HUES64 (cell line): ENCODE results near the gene HEMGN.
"Not testable (repeated sequence)": the region's sequence is repeated elsewhere in the genome, so short reads cannot be mapped to it uniquely, and the experiment has no call there.

Source experiments
- H3K27ac ChIP-seq: 2 replicates; pipeline ENCODE4 v1.7.0; 2013; ENCODE audit warnings: low read depth, low read length, inconsistent platforms
- H3K27me3 ChIP-seq: 2 replicates; pipeline ENCODE4 v1.6.1; 2013; ENCODE audit warnings: mild to moderate bottlenecking, low read length; ENCODE audit not compliant: insufficient read depth
- H3K36me3 ChIP-seq: 2 replicates; pipeline ENCODE4 v1.6.1; 2013; ENCODE audit warnings: mild to moderate bottlenecking, low read length; ENCODE audit not compliant: insufficient read depth
- H3K4me1 ChIP-seq: 2 replicates; pipeline ENCODE4 v1.6.1; 2013; ENCODE audit warnings: mild to moderate bottlenecking, low read length, moderate library complexity; ENCODE audit not compliant: insufficient read depth
- H3K4me3 ChIP-seq: 2 replicates; pipeline ENCODE4 v1.5.1; 2013; ENCODE audit warnings: mild to moderate bottlenecking, low read length, moderate library complexity
- H3K9ac ChIP-seq: 2 replicates; pipeline ENCODE4 v1.6.1; 2013; ENCODE audit warnings: mild to moderate bottlenecking, low read depth, low read length
- H3K9me3 ChIP-seq: 2 replicates; pipeline ENCODE4 v1.6.1; 2013; ENCODE audit warnings: low read depth, low read length; ENCODE audit not compliant: insufficient read depth
- WGBS: fragments of 150-250, 120-280 bp; methylation state at CpG from one replicate; pipeline ENCODE4 v1.1.7; 2013; ENCODE audit warnings: missing lambda C conversion rate; 5-methylcytosine and 5-hydroxymethylcytosine counted together

Gene HEMGN

GRCh38 chr9:97962575-97962974 lies 24.6 kb upstream of the HEMGN start:
- no peaks in the 10 kb centered on the region for H3K36me3 ChIP-seq
- H3K4me3 ChIP-seq: no peak overlapping the region
- WGBS: 95% methylated on average over 5 of the region's 5 CpGs
- no peak overlapping the region for H3K27ac ChIP-seq
- no peaks in the 10 kb centered on the region for H3K4me1 ChIP-seq
- H3K9ac ChIP-seq: no peak overlapping the region
- no peaks in the 10 kb centered on the region for H3K9me3 ChIP-seq
- H3K27me3 ChIP-seq: peaks cover 42% of the 10 kb centered on the region

GRCh38 chr9:97962136-97962535 lies 24.2 kb upstream of the HEMGN start:
- Histone ChIP-seq H3K9ac (no peak overlapping the region), H3K27me3 (peaks cover 41% of the 10 kb centered on the region), H3K27ac (no peak overlapping the region), H3K36me3 (no peaks in the 10 kb centered on the region), H3K4me3 (no peak overlapping the region), H3K9me3 (no peaks in the 10 kb centered on the region), H3K4me1 (no peaks in the 10 kb centered on the region)
- 90% methylated on average over 4 of the region's 4 CpGs for WGBS

- WGBS: 86% methylated on average over 2 of the region's 2 CpGs
- no peaks in the 10 kb centered on the region for H3K4me1 ChIP-seq
- H3K9me3 ChIP-seq: no peaks in the 10 kb centered on the region
- H3K4me3 ChIP-seq: no peak overlapping the region
- H3K36me3 ChIP-seq: no peaks in the 10 kb centered on the region
- H3K9ac ChIP-seq: no peak overlapping the region
- H3K27ac ChIP-seq: no peak overlapping the region
- peaks cover 41% of the 10 kb centered on the region for H3K27me3 ChIP-seq
These were observed 23.4 kb upstream of the HEMGN start for GRCh38 chr9:97961361-97961760.

- H3K27ac ChIP-seq, H3K4me1 ChIP-seq, H3K4me3 ChIP-seq, H3K36me3 ChIP-seq, H3K9ac ChIP-seq, H3K9me3 ChIP-seq: not testable (repeated sequence)
- H3K27me3 ChIP-seq: peaks cover 41% of the 10 kb centered on the region
- 88% methylated on average over 9 of the region's 9 CpGs for WGBS
These were observed 22.8 kb upstream of the HEMGN start for GRCh38 chr9:97960678-97961328.

- Histone ChIP-seq H3K27me3 (peaks cover 29% of the 10 kb centered on the region), H3K4me1 (no peaks in the 10 kb centered on the region), H3K4me3 (no peak overlapping the region), H3K36me3 (no peaks in the 10 kb centered on the region), H3K27ac (no peak overlapping the region), H3K9me3 (no peaks in the 10 kb centered on the region), H3K9ac (no peak overlapping the region)
These were observed 21.6 kb upstream of the HEMGN start for GRCh38 chr9:97959585-97959984.

- Histone ChIP-seq H3K36me3 (no peaks in the 10 kb centered on the region), H3K9ac (no peak overlapping the region), H3K9me3 (no peaks in the 10 kb centered on the region), H3K4me3 (no peak overlapping the region), H3K4me1 (no peaks in the 10 kb centered on the region), H3K27ac (no peak overlapping the region), H3K27me3 (peaks cover 24% of the 10 kb centered on the region)
- 82% methylated on average over 5 of the region's 5 CpGs for WGBS
These were observed 21.0 kb upstream of the HEMGN start for GRCh38 chr9:97958812-97959511.

- peaks cover 6% of the 10 kb centered on the region; the same call in 1 of the 2 replicates for H3K27me3 ChIP-seq
- H3K4me1 ChIP-seq: no peaks in the 10 kb centered on the region
- H3K27ac ChIP-seq: no peak overlapping the region
These were observed 18.4 kb upstream of the HEMGN start for GRCh38 chr9:97956331-97956730.

GRCh38 chr9:97954550-97954989 lies 16.6 kb upstream of the HEMGN start:
- H3K4me3 ChIP-seq: no peak overlapping the region

More at GRCh38 chr9:97956331-97956730, 18.4 kb upstream of the HEMGN start:
- no peak overlapping the region for H3K9ac ChIP-seq
- H3K36me3 ChIP-seq: no peaks in the 10 kb centered on the region
- H3K9me3 ChIP-seq: 0 out of 2 replicates have a peak, but pooled peaks cover 2% of the 10 kb centered on the region
- H3K4me3 ChIP-seq: no peak overlapping the region

GRCh38 chr9:97950873-97951272 lies 12.9 kb upstream of the HEMGN start:
- WGBS: 79% methylated on average over 5 of the region's 5 CpGs
- not testable (repeated sequence) for H3K9me3 ChIP-seq, H3K4me1 ChIP-seq, H3K27ac ChIP-seq, H3K27me3 ChIP-seq, H3K36me3 ChIP-seq, H3K9ac ChIP-seq, H3K4me3 ChIP-seq

More at GRCh38 chr9:97954550-97954989, 16.6 kb upstream of the HEMGN start:
- no peak overlapping the region for H3K27ac ChIP-seq
- peaks cover 6% of the 10 kb centered on the region; the same call in 1 of the 2 replicates for H3K27me3 ChIP-seq
- H3K36me3 ChIP-seq: no peaks in the 10 kb centered on the region
- H3K9me3 ChIP-seq: peaks cover 6% of the 10 kb centered on the region; the same call in 1 of the 2 replicates
- H3K4me1 ChIP-seq: no peaks in the 10 kb centered on the region
- no peak overlapping the region for H3K9ac ChIP-seq

GRCh38 chr9:97947094-97947493 lies 9.1 kb upstream of the HEMGN start:
- not testable (repeated sequence) for H3K27ac ChIP-seq, H3K36me3 ChIP-seq, H3K9ac ChIP-seq, H3K4me3 ChIP-seq, H3K9me3 ChIP-seq, H3K4me1 ChIP-seq
- WGBS: no CpG with 5 or more reads among the region's 2 CpGs
- peaks cover 28% of the 10 kb centered on the region for H3K27me3 ChIP-seq

GRCh38 chr9:97945470-97945869 lies 7.5 kb upstream of the HEMGN start:
- H3K27ac ChIP-seq, H3K9ac ChIP-seq, H3K4me1 ChIP-seq, H3K9me3 ChIP-seq, H3K36me3 ChIP-seq, H3K4me3 ChIP-seq: not testable (repeated sequence)
- 81% methylated on average over 2 of the region's 2 CpGs for WGBS
- H3K27me3 ChIP-seq: peaks cover 44% of the 10 kb centered on the region
